Measurements from ENCODE around the gene NOS3.
A peak's percentile ranks its signal among the peaks of the same experiment; 100 is the strongest.
"Not testable (repeated sequence)": the region's sequence is repeated elsewhere in the genome, so short reads cannot be mapped to it uniquely, and the experiment has no call there.

Gene NOS3

GRCh38 chr7:151005566-151005965, 14.7 kb downstream of the NOS3 start:
- no peak for DNase-seq

GRCh38 chr7:151006590-151007300, 15.9 kb downstream of the NOS3 start:
- no peak for DNase-seq

GRCh38 chr7:151007469-151007898, 16.7 kb downstream of the NOS3 start:
- DNase-seq = no peak

GRCh38 chr7:151008143-151008510, 17.3 kb downstream of the NOS3 start:
- DNase-seq = no peak

GRCh38 chr7:151008511-151009323, 17.9 kb downstream of the NOS3 start:
- no peak for DNase-seq

- DNase-seq = no peak
Observed at GRCh38 chr7:151009327-151010036, 18.7 kb downstream of the NOS3 start.

GRCh38 chr7:151010037-151010306, 19.2 kb downstream of the NOS3 start:
- DNase-seq = no peak

GRCh38 chr7:151010307-151011096, 19.7 kb downstream of the NOS3 start:
- no peak for DNase-seq

GRCh38 chr7:151011097-151011409, 20.2 kb downstream of the NOS3 start:
- no peak for DNase-seq

- not testable (repeated sequence) for DNase-seq
Observed at GRCh38 chr7:151011616-151012015, 20.8 kb downstream of the NOS3 start.

- DNase-seq = no peak
Observed at GRCh38 chr7:151012031-151012692, 21.3 kb downstream of the NOS3 start.

- no peak for DNase-seq
Observed at GRCh38 chr7:151012911-151013347, 22.1 kb downstream of the NOS3 start.

- DNase-seq = no peak
Observed at GRCh38 chr7:151013356-151013732, 22.5 kb downstream of the NOS3 start.

- no peak for DNase-seq
Observed at GRCh38 chr7:151013733-151014497, 23.1 kb downstream of the NOS3 start.

GRCh38 chr7:151014950-151015349, 24.1 kb downstream of the NOS3 start:
- DNase-seq = no peak

GRCh38 chr7:151015967-151016366, 25.1 kb downstream of the NOS3 start:
- DNase-seq = no peak

GRCh38 chr7:151016505-151016904, 25.7 kb downstream of the NOS3 start:
- DNase-seq = no peak

- DNase-seq = no peak
Observed at GRCh38 chr7:151016942-151017341, 26.1 kb downstream of the NOS3 start.

GRCh38 chr7:151017370-151017952, 26.6 kb downstream of the NOS3 start:
- DNase-seq = no peak

- peak; percentile 50 for DNase-seq
Observed at GRCh38 chr7:151017953-151018420, 27.2 kb downstream of the NOS3 start.

- no peak for DNase-seq
Observed at GRCh38 chr7:151018421-151019129, 27.8 kb downstream of the NOS3 start.
